Liver (tissue), 9 donors: Measurements from ENCODE around the gene TNFSF15. TPM values are rescaled to one million over a fixed set of nuclear protein-coding genes. Genes with fewer than 3 reads are reported as not detected.

Experiments
- DNase-seq: peaks from one replicate; pipeline ENCODE4 v3.0.0-alpha.2; 2017; ENCODE audit warnings: low spot score
- H3K27ac ChIP-seq, 2 donors: one replicate each; pipeline ENCODE4 v1.7.0; 2013; ENCODE audit warnings: inconsistent platforms in 2 of 2, low read length in 2 of 2, control low read depth in 1 of 2, low read depth in 1 of 2, mild to moderate bottlenecking in 1 of 2
- H3K27me3 ChIP-seq, 4 donors: one replicate each; pipeline versions ENCODE4 v1.6.1 to v1.7.0; 2013; ENCODE audit warnings: low read length in 3 of 4, inconsistent platforms in 1 of 4, mild to moderate bottlenecking in 1 of 4, moderate library complexity in 1 of 4; ENCODE audit not compliant: control insufficient read depth in 4 of 4, insufficient read depth in 4 of 4
- H3K36me3 ChIP-seq, 4 donors: one replicate each; pipeline versions ENCODE4 v1.6.1 to v1.7.0; 2013; ENCODE audit warnings: low read length in 3 of 4, mild to moderate bottlenecking in 3 of 4, low read depth in 1 of 4, moderate library complexity in 1 of 4; ENCODE audit not compliant: control insufficient read depth in 4 of 4, insufficient read depth in 3 of 4
- H3K4me1 ChIP-seq, 4 donors: one replicate each; pipeline versions ENCODE4 v1.6.1 to v1.7.0; 2013; ENCODE audit warnings: low read length in 3 of 4, mild to moderate bottlenecking in 3 of 4, moderate library complexity in 1 of 4; ENCODE audit not compliant: control insufficient read depth in 4 of 4, insufficient read depth in 4 of 4
- H3K4me3 ChIP-seq, 3 donors: one replicate each; pipeline versions ENCODE4 v1.6.1 to v1.7.0; 2013; ENCODE audit warnings: low read length in 3 of 3, control low read depth in 1 of 3, low read depth in 1 of 3, mild to moderate bottlenecking in 1 of 3
- H3K9ac ChIP-seq, 2 donors: one replicate each; pipeline ENCODE4 v1.7.0; 2013; ENCODE audit warnings: low read length in 2 of 2, mild to moderate bottlenecking in 2 of 2, moderate library complexity in 2 of 2, control low read depth in 1 of 2, low read depth in 1 of 2
- H3K9me3 ChIP-seq, 4 donors: one replicate each; pipeline versions ENCODE4 v1.6.1 to v1.7.0; 2013; ENCODE audit warnings: low read length in 3 of 4; ENCODE audit not compliant: control insufficient read depth in 4 of 4
- EGR1 ChIP-seq, 2 donors: IDR thresholded peaks; 2 replicates each; pipeline ENCODE4 v1.6.1; 2016 to 2018; ENCODE audit warnings: antibody characterized with exemption in 2 of 2, low read depth in 2 of 2
- FOXA2 ChIP-seq: IDR thresholded peaks from 2 replicates; pipeline ENCODE4 v1.6.1; 2016; ENCODE audit warnings: antibody characterized with exemption
- GABPA ChIP-seq, 2 donors: IDR thresholded peaks in 1 of 2; conservative IDR thresholded peaks in 1 of 2; 2 replicates each; pipeline ENCODE4 v1.6.1; 2016; ENCODE audit warnings: antibody characterized with exemption in 2 of 2, mild to moderate bottlenecking in 1 of 2, moderate library complexity in 1 of 2
- HNF4A ChIP-seq, 2 donors: conservative IDR thresholded peaks; 2 replicates each; pipeline ENCODE4 v1.6.1; 2016; ENCODE audit warnings: antibody characterized with exemption in 2 of 2, mild to moderate bottlenecking in 2 of 2
- HNF4G ChIP-seq: IDR thresholded peaks from 2 replicates; pipeline ENCODE4 v1.6.1; 2016; ENCODE audit warnings: antibody characterized with exemption
- JUND ChIP-seq, 2 donors: IDR thresholded peaks; 2 replicates each; pipeline ENCODE4 v1.6.1; 2016; ENCODE audit warnings: antibody characterized with exemption in 2 of 2
- RAD21 ChIP-seq, 2 donors: IDR thresholded peaks; 2 replicates each; pipeline ENCODE4 v1.6.1; 2016; ENCODE audit warnings: antibody characterized with exemption in 2 of 2, mild to moderate bottlenecking in 2 of 2
- RXRA ChIP-seq, 2 donors: IDR thresholded peaks; 2 replicates each; pipeline ENCODE4 v1.6.1; 2017 to 2018; ENCODE audit warnings: antibody characterized with exemption in 2 of 2, mild to moderate bottlenecking in 1 of 2
- SP1 ChIP-seq: IDR thresholded peaks from 2 replicates; pipeline ENCODE4 v1.6.1; 2018; ENCODE audit warnings: antibody characterized with exemption, mild to moderate bottlenecking
- TAF1 ChIP-seq: conservative IDR thresholded peaks from 2 replicates; pipeline ENCODE4 v1.6.1; 2016; ENCODE audit warnings: antibody characterized with exemption, mild to moderate bottlenecking
- YY1 ChIP-seq: IDR thresholded peaks from 2 replicates; pipeline ENCODE4 v1.6.1; 2016; ENCODE audit warnings: antibody characterized with exemption, mild to moderate bottlenecking
- WGBS: extraction: QIAGEN DNeasy Blood & Tissue Kit; methylation state at CpG from one replicate; pipeline ENCODE4 v1.1.7; 2013; 5-methylcytosine and 5-hydroxymethylcytosine counted together
- polyA plus RNA-seq, 2 donors: library from polyadenylated mRNA; stranded (reverse) in 1 of 2; unstranded in 1 of 2; fragments of 200-250 nt in 1 of 2; fragments of >200 nt in 1 of 2; fragmentation: Nextera tagmentation in 1 of 2; extraction: Ambion mirVana in 1 of 2; gene quantifications; one replicate each; pipeline versions ENCODE4 v1.2.1 to v1.2.3, GENCODE V29; 2013 to 2015
- total RNA-seq, 2 donors: library from RNA; depleted of rRNA; stranded (reverse); fragments of >200 nt; gene quantifications; one replicate each; pipeline ENCODE4 v1.2.3, GENCODE V29; 2014
- TF ChIP-seq, protein P1 (sequence below): IDR thresholded peaks from 2 replicates; pipeline ENCODE4 v1.6.1; 2016; ENCODE audit warnings: antibody characterized with exemption, mild to moderate bottlenecking
- TF ChIP-seq, protein P2 (sequence below): fragments of 150-350 bp; IDR thresholded peaks from 2 replicates; pipeline ENCODE4 v1.5.1; 2017; ENCODE audit warnings: improper control_type of control experiment, low read depth, low read length; ENCODE audit not compliant: missing input control
- TF ChIP-seq, protein P3 (sequence below): IDR thresholded peaks from 2 replicates; pipeline ENCODE4 v1.6.1; 2016; ENCODE audit warnings: antibody characterized with exemption
- TF ChIP-seq, protein P4 (sequence below): IDR thresholded peaks from 2 replicates; pipeline ENCODE4 v1.6.1; 2016; ENCODE audit warnings: antibody characterized with exemption
- donor health status: healthy.
- donor health status: healthy.
- donor health status: healthy.
- donor health status: healthy.
- donor health status: healthy.

Gene TNFSF15
- total and polyA plus RNA-seq, 4 donors, result 0.01 to 0.42 (median 0.08) TPM; not detected in 1

DNA sequence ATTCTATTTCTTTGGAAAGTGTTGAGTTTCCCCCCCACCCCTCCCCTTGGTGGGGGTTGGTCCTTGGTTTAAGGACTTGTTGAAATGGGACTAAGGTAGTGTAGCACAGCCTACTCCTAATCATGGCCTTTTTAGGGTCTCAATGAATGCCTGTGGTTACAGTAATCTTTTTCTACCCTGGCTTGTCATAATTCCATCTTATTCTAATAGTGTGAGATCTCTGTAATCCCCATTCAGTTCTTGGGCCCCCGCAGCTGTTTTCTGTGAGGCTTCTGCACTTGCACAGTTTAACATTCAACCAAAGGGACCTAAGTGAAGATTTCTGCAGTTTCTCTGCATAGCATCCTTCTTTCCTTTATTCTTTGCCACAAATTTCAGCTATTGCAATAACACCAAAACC lies 30.7 kb downstream of the TNFSF15 start:
- DNase-seq, result no peak
- H3K27ac ChIP-seq, result no peak overlapping the region
- H3K27me3 ChIP-seq, result peaks cover 0 to 3% (median 0%) of the 10 kb centered on the region in 4 donors
- 96% methylated on average over 1 of the region's 1 CpG for WGBS
- no peak overlapping the region for H3K4me3 ChIP-seq
- H3K36me3 ChIP-seq, result peaks cover 0 to 2% (median 0%) of the 10 kb centered on the region in 4 donors
- no peaks in the 10 kb centered on the region for H3K9me3 ChIP-seq
- H3K4me1 ChIP-seq, result peaks cover 0 to 5% (median 4%) of the 10 kb centered on the region in 4 donors
- TF ChIP-seq, protein P1, sequence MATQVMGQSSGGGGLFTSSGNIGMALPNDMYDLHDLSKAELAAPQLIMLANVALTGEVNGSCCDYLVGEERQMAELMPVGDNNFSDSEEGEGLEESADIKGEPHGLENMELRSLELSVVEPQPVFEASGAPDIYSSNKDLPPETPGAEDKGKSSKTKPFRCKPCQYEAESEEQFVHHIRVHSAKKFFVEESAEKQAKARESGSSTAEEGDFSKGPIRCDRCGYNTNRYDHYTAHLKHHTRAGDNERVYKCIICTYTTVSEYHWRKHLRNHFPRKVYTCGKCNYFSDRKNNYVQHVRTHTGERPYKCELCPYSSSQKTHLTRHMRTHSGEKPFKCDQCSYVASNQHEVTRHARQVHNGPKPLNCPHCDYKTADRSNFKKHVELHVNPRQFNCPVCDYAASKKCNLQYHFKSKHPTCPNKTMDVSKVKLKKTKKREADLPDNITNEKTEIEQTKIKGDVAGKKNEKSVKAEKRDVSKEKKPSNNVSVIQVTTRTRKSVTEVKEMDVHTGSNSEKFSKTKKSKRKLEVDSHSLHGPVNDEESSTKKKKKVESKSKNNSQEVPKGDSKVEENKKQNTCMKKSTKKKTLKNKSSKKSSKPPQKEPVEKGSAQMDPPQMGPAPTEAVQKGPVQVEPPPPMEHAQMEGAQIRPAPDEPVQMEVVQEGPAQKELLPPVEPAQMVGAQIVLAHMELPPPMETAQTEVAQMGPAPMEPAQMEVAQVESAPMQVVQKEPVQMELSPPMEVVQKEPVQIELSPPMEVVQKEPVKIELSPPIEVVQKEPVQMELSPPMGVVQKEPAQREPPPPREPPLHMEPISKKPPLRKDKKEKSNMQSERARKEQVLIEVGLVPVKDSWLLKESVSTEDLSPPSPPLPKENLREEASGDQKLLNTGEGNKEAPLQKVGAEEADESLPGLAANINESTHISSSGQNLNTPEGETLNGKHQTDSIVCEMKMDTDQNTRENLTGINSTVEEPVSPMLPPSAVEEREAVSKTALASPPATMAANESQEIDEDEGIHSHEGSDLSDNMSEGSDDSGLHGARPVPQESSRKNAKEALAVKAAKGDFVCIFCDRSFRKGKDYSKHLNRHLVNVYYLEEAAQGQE, result no peak
- TF ChIP-seq HNF4G (no peak), RAD21 (IDR thresholded peaks at IDR 0.05) (no peak), YY1 (no peak), FOXA2 (no peak)
- TF ChIP-seq, protein P2, sequence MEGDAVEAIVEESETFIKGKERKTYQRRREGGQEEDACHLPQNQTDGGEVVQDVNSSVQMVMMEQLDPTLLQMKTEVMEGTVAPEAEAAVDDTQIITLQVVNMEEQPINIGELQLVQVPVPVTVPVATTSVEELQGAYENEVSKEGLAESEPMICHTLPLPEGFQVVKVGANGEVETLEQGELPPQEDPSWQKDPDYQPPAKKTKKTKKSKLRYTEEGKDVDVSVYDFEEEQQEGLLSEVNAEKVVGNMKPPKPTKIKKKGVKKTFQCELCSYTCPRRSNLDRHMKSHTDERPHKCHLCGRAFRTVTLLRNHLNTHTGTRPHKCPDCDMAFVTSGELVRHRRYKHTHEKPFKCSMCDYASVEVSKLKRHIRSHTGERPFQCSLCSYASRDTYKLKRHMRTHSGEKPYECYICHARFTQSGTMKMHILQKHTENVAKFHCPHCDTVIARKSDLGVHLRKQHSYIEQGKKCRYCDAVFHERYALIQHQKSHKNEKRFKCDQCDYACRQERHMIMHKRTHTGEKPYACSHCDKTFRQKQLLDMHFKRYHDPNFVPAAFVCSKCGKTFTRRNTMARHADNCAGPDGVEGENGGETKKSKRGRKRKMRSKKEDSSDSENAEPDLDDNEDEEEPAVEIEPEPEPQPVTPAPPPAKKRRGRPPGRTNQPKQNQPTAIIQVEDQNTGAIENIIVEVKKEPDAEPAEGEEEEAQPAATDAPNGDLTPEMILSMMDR, result no peak
- TF ChIP-seq, protein P3, sequence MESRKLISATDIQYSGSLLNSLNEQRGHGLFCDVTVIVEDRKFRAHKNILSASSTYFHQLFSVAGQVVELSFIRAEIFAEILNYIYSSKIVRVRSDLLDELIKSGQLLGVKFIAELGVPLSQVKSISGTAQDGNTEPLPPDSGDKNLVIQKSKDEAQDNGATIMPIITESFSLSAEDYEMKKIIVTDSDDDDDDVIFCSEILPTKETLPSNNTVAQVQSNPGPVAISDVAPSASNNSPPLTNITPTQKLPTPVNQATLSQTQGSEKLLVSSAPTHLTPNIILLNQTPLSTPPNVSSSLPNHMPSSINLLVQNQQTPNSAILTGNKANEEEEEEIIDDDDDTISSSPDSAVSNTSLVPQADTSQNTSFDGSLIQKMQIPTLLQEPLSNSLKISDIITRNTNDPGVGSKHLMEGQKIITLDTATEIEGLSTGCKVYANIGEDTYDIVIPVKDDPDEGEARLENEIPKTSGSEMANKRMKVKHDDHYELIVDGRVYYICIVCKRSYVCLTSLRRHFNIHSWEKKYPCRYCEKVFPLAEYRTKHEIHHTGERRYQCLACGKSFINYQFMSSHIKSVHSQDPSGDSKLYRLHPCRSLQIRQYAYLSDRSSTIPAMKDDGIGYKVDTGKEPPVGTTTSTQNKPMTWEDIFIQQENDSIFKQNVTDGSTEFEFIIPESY, result no peak
- H3K9ac ChIP-seq, result no peak overlapping the region

DNA sequence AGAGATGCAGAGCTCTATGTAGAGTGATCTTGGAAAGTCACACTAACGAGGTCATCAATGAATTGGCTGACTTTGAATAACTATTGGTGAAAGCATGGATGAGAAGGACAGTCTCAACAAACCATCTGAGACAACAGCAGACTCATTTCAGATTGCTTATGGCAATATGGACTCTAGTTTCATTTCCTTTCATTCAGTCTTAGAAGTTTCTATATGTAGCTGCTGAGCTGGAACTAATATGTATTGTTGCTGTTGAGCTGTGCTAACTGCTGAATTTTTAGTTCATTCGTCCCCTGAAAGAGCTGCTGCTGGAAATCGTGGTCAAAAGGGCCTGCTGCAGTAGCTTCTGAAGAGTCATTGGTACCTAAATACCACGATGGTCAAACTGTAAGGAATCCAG lies 31.3 kb downstream of the TNFSF15 start:
- Histone ChIP-seq H3K4me1 (peaks cover 0 to 5% (median 3%) of the 10 kb centered on the region in 4 donors), H3K9me3 (no peaks in the 10 kb centered on the region), H3K27me3 (peaks cover 0 to 3% (median 0%) of the 10 kb centered on the region in 4 donors), H3K4me3 (no peak overlapping the region), H3K27ac (no peak overlapping the region), H3K9ac (no peak overlapping the region), H3K36me3 (peaks cover 0 to 2% (median 0%) of the 10 kb centered on the region in 4 donors)
- no peak for DNase-seq
- 70% methylated on average over 4 of the region's 4 CpGs for WGBS
- TF ChIP-seq YY1 (no peak), TAF1 (no peak), RAD21 (IDR thresholded peaks at IDR 0.05) (no peak), RXRA (IDR thresholded peaks at IDR 0.05) (no peak), SP1 (no peak), GABPA (IDR thresholded peaks at IDR 0.05 in 1 of 2, conservative IDR thresholded peaks at IDR 0.05 in 1 of 2) (no peak), FOXA2 (no peak), HNF4G (no peak), HNF4A (conservative IDR thresholded peaks at IDR 0.05) (no peak), JUND (IDR thresholded peaks at IDR 0.05) (no peak), EGR1 (IDR thresholded peaks at IDR 0.05; ENCODE audit: low read depth in 2 of 2) (no peak)
- TF ChIP-seq, protein P4, sequence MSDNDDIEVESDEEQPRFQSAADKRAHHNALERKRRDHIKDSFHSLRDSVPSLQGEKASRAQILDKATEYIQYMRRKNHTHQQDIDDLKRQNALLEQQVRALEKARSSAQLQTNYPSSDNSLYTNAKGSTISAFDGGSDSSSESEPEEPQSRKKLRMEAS, result no peak
- TF ChIP-seq, protein P2, result no peak
- TF ChIP-seq, protein P3, result no peak
- TF ChIP-seq, protein P1, result no peak
